Uterus (tissue), 4 donors: ENCODE measurements around the gene TRPC4AP. TPM values are rescaled to one million over a fixed set of nuclear protein-coding genes. Genes with fewer than 3 reads are reported as not detected.

Experiments
- DNase-seq, 2 donors: peaks; one replicate each; pipeline ENCODE4 v3.0.0-alpha.2; 2019 to 2020
- H3K27ac ChIP-seq, 2 donors: fragments of 200-600 bp; sonication (generic); 1 replicate in 1 of 2; 2 replicates in 1 of 2; pipeline ENCODE4 v1.5.1; 2016 to 2018
- H3K27me3 ChIP-seq, 2 donors: fragments of 200-600 bp; sonication (generic); one replicate each; pipeline ENCODE4 v1.5.1; 2018 to 2019; ENCODE audit warnings: control low read depth in 1 of 2
- H3K36me3 ChIP-seq, 2 donors: fragments of 200-600 bp; sonication (generic); one replicate each; pipeline ENCODE4 v1.5.1; 2019; ENCODE audit warnings: control low read depth in 1 of 2
- H3K4me1 ChIP-seq, 2 donors: fragments of 200-600 bp; sonication (generic); one replicate each; pipeline ENCODE4 v1.5.1; 2018 to 2019; ENCODE audit warnings: control low read depth in 1 of 2
- H3K4me3 ChIP-seq, 2 donors: fragments of 200-600 bp; sonication (generic); 1 replicate in 1 of 2; 2 replicates in 1 of 2; pipeline ENCODE4 v1.5.1; 2018 to 2019; ENCODE audit warnings: mild to moderate bottlenecking in 1 of 2
- H3K9me3 ChIP-seq, 2 donors: fragments of 200-600 bp; sonication (generic); one replicate each; pipeline ENCODE4 v1.5.1; 2019; ENCODE audit warnings: control low read depth in 1 of 2
- CTCF ChIP-seq, 4 experiments: fragments of 200-600 bp in 2 of 4; fragments of 450-650 bp in 2 of 4; sonication (generic) in 2 of 4; IDR thresholded peaks; one replicate each; pipeline ENCODE4 v1.5.1; 2016 to 2019; ENCODE audit warnings: antibody characterized with exemption in 4 of 4, mild to moderate bottlenecking in 2 of 4, moderate library complexity in 1 of 4
- POLR2A ChIP-seq, 2 donors: fragments of 450-650 bp; IDR thresholded peaks; one replicate each; pipeline ENCODE4 v1.6.1; 2016; ENCODE audit warnings: antibody characterized with exemption in 2 of 2, mild to moderate bottlenecking in 1 of 2, moderate library complexity in 1 of 2
- intact Hi-C: fragments of 100-400 bp; cut with DNase I; formaldehyde crosslinking; loops from one replicate; pipeline ENCODE4 v1.15.1; 2023; ENCODE audit warnings: low total_unique reads
- total RNA-seq, 4 donors: library from RNA; depleted of rRNA in 3 of 4; stranded (reverse); fragments of >200 nt in 3 of 4; gene quantifications; one replicate each; pipeline versions ENCODE4 v1.1.0 to v1.2.4, GENCODE V29; 2014 to 2023
- donor health status: DM: yes; HTN: yes; CAD: no.

The TRPC4AP gene
- total RNA-seq, 4 donors from 2014 or later = 20.0 to 77.5 (median 49.6) TPM

DNA sequence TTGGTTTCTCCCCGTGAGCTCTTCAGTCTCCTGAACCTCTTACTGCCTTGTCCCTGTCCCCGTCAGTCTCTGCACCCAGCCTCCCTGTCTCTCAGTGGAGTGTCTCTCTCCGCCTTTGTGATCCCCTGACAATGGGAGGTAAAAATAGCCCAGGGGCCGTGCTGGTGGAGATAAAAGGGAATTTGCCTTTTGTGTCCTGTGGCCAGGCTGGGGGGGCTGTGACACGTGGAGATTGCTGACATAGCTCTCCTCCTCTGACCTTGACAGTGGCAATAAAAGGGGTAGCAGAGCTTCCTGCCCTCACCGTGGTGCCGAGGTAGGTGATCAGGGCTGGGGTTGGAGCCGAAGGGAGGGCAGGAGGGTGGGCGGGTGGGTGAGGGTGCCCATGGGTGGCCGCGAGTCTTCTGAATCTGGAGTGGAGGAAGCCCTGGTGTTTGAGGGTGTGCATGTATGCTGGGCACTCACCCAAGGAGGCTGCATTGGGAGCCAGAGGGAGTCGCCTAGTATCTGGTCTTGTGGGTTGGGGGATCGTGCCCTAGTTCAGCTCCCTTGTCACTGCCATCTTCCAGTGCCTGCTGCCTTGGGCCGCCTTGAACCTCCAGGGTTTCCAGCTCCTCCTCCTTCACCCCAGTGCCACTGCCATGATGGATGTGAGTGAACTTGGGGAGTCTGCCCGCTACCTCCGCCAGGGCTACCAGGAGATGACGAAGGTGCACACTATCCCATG, 115.1 kb downstream of the TRPC4AP start:
- Histone ChIP-seq H3K4me1 (no peaks in the 10 kb centered on the region), H3K27ac (no peak overlapping the region), H3K27me3 (no peaks in the 10 kb centered on the region), H3K9me3 (no peaks in the 10 kb centered on the region), H3K36me3 (no peaks in the 10 kb centered on the region), H3K4me3 (no peak overlapping the region)
- no peak for DNase-seq
- TF ChIP-seq POLR2A (IDR thresholded peaks at IDR 0.05) (no peak), CTCF (IDR thresholded peaks at IDR 0.05) (no peak)
- intact Hi-C loops = no loop called here

DNA sequence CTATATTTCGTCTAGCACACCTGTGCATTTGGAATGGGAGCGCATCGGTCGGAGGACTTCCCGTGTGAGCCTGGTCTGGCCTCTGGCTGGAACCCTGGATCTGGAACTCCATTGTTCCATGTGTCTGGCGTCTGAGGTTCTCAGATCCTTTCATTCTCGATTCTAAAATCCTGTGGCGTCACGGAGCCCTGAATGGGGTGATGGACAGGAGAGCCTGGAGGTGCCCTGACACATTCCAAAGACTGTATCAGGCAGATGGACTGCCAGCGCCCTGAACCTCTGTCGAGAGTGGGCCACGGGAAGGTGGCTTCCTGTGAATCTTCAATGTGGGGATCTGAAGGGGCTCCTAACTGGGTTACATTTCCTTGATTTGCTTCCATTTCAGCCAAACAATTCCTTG, 116.3 kb downstream of the TRPC4AP start:
- Histone ChIP-seq H3K9me3 (no peaks in the 10 kb centered on the region), H3K4me3 (no peak overlapping the region), H3K27me3 (no peaks in the 10 kb centered on the region), H3K27ac (no peak overlapping the region), H3K36me3 (no peaks in the 10 kb centered on the region), H3K4me1 (no peaks in the 10 kb centered on the region)
- intact Hi-C loops = no loop called here
- no peak for TF ChIP-seq POLR2A (IDR thresholded peaks at IDR 0.05)
- TF ChIP-seq CTCF (IDR thresholded peaks at IDR 0.05) = no peak
- no peak for DNase-seq

- no peak for TF ChIP-seq CTCF (IDR thresholded peaks at IDR 0.05)
- no peak for TF ChIP-seq POLR2A (IDR thresholded peaks at IDR 0.05)
- Histone ChIP-seq H3K27ac (no peak overlapping the region), H3K36me3 (no peaks in the 10 kb centered on the region), H3K4me1 (no peaks in the 10 kb centered on the region), H3K4me3 (no peak overlapping the region), H3K27me3 (no peaks in the 10 kb centered on the region), H3K9me3 (no peaks in the 10 kb centered on the region)
- no peak for DNase-seq
- intact Hi-C loops = no loop called here
These were observed 118.4 kb downstream of the TRPC4AP start for GRCh38 chr20:34974246-34974645.

DNA sequence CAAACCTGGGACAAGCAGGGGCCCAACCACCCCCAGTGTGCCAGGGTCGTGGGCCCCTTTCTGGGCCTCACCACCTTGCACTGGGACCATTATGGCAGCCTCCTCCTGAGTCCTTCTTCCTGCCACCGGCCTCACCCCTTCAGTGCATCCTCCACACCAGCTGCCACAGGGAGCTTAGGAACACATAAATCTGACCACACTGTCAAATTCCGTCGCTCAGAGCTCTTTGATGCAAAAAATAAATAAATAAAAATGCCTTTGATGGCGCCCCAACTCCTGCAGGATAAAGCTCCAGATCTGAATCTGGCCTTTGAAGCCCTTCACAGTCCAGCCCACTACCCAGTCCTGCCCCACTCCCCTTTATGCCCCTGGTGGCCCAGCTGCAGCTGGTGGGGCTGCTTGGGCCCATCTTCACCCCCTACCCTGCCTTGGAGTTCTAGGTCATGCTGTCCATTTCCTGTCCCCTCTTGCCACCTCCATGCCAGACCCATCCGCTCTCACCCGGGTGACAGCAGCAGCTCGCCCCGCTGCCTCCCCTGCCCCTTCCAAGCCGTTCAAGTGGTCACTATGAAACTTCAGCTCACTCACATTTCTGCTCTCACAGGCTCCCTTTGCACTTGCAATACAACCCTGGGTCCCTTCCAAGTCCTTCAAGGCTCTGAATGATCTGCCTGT, 120.9 kb downstream of the TRPC4AP start:
- TF ChIP-seq CTCF (IDR thresholded peaks at IDR 0.05) (no peak), POLR2A (IDR thresholded peaks at IDR 0.05) (no peak)
- Histone ChIP-seq H3K27me3 (no peaks in the 10 kb centered on the region), H3K4me1 (no peaks in the 10 kb centered on the region), H3K36me3 (no peaks in the 10 kb centered on the region), H3K4me3 (no peak overlapping the region), H3K27ac (no peak overlapping the region), H3K9me3 (no peaks in the 10 kb centered on the region)
- intact Hi-C loops = no loop called here
- no peak for DNase-seq

DNA sequence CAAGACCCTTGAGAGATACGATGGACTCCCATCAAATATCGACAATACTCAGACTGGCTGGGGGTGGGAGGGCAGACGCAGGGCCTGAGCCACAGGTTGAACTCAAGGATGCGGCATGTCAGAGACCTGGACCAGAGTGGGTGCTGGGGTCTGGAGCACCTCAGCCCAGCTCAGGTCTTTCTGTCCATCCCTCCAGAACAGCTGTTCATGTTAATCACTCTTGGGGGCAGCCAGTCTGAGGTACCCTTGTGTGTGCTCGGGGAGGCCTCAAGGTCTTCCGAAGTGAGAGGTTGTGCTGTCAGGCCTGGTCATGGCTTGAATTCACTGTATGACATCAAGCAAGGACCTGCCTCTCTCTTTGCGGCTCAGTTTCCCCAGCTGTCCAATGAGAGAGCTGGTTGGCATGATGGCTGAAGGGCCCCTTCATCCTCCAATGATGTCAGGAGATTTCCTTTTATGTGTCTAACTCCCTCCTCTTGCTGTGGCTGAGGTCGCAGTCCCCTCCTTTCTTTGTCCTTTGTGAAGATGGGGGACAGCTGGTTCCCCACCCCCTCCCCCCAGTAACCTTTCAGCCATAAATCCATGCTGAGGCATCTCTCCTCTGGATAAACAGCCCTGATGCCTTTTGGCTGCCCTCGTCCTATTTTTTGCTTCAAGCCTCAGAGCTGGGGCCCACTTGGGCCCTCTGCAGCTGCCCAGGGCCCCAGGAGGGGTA, 121.6 kb downstream of the TRPC4AP start:
- Histone ChIP-seq H3K4me3 (no peak overlapping the region), H3K4me1 (no peaks in the 10 kb centered on the region), H3K27me3 (no peaks in the 10 kb centered on the region), H3K27ac (no peak overlapping the region), H3K36me3 (no peaks in the 10 kb centered on the region), H3K9me3 (no peaks in the 10 kb centered on the region)
- DNase-seq = no peak
- no peak for TF ChIP-seq POLR2A (IDR thresholded peaks at IDR 0.05)
- TF ChIP-seq CTCF (IDR thresholded peaks at IDR 0.05) = no peak
- intact Hi-C loops = no loop called here
